ENCODE measurements around the gene TOMM40L. TPM values are rescaled to one million over a fixed set of nuclear protein-coding genes. Genes with fewer than 3 reads are reported as not detected.
A peak's percentile ranks its signal among the peaks of the same experiment; 100 is the strongest.

The TOMM40L gene
- total RNA-seq, 4 donors from 2014 or later = 8.3 to 32.2 (median 24.9) TPM

DNA sequence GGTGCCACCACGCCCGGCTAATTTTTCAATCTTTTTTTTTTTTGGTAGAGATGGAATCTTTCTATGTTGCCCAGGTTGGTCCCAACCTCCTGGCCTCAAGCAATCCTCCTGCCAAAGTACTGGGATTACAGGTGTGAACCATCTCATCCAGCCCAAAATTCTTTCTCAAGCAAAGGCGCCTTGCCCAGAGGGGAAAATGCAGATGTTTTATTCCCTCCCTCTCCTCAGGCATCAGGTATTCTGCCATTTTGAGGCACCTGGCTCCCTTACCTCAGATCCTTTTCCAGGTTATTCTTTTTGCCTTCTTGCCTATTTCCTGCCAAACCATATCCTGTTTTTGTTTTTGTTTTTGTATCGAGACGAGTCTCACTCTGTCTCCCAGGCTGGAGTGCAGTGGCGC lies 37.5 kb upstream of the TOMM40L start:
- Histone ChIP-seq H3K4me1 (peaks cover 0 to 17% (median 4%) of the 10 kb centered on the region in 4 donors), H3K27ac (peak overlapping the region in 1 of 4 donors; percentile 17), H3K9me3 (no peaks in the 10 kb centered on the region), H3K27me3 (no peaks in the 10 kb centered on the region), H3K4me3 (no peak overlapping the region), H3K36me3 (no peaks in the 10 kb centered on the region)
- TF ChIP-seq, protein P1, sequence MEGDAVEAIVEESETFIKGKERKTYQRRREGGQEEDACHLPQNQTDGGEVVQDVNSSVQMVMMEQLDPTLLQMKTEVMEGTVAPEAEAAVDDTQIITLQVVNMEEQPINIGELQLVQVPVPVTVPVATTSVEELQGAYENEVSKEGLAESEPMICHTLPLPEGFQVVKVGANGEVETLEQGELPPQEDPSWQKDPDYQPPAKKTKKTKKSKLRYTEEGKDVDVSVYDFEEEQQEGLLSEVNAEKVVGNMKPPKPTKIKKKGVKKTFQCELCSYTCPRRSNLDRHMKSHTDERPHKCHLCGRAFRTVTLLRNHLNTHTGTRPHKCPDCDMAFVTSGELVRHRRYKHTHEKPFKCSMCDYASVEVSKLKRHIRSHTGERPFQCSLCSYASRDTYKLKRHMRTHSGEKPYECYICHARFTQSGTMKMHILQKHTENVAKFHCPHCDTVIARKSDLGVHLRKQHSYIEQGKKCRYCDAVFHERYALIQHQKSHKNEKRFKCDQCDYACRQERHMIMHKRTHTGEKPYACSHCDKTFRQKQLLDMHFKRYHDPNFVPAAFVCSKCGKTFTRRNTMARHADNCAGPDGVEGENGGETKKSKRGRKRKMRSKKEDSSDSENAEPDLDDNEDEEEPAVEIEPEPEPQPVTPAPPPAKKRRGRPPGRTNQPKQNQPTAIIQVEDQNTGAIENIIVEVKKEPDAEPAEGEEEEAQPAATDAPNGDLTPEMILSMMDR (IDR thresholded peaks at IDR 0.05) = no peak
- TF ChIP-seq POLR2A (IDR thresholded peaks at IDR 0.05) = no peak
- DNase-seq = no peak

DNA sequence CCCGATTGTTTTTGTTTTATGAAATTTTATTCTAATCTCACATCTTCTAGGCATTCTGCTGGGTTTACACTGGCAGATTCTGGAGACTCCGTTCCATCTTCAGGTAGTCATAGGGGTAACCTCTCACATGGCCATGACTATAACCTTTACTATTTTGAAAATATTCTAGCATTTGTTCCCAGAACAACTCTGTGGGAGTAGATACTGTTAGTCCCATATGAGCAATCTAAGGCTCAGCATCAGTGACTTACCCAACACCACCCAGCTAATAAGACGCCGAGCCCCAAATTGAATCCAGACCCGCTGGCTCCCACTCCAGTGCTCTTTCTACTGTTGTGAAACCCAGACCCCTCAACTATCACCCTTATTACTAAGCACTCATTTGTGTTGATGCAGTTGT lies 36.8 kb upstream of the TOMM40L start:
- TF ChIP-seq, protein P1 (IDR thresholded peaks at IDR 0.05) = no peak
- TF ChIP-seq POLR2A (IDR thresholded peaks at IDR 0.05) = no peak
- Histone ChIP-seq H3K4me1 (peaks cover 0 to 17% (median 7%) of the 10 kb centered on the region in 4 donors), H3K36me3 (no peaks in the 10 kb centered on the region), H3K27me3 (no peaks in the 10 kb centered on the region), H3K27ac (no peak overlapping the region), H3K4me3 (no peak overlapping the region), H3K9me3 (no peaks in the 10 kb centered on the region)
- DNase-seq = no peak

DNA sequence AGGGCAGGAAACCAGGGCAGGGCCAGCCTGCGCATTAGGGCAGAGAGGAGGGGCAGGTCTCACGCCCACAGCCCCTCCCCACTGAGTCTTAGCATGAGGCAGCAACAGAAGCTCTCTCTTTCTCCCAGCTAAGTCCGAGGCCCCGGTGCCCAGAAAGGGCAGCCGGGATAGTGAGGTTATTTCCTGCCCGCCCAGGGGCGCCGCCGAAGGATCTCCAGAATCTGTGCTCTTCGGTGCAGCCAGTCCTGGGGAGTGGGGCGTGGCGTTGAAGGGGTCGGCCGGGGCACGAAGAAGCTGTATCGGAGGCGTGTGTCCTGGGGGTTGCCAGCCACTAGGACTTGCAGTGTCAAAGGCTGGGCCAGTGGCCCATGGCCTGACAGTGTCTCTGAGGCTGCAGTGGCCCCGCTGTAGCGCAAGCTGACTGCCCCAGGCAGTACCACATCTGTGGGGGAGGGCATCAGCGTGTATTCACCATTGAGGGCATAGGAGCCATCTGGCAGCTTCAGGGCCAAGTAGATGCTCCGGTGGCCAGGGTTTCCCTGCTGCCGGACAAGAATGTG lies 34.8 kb upstream of the TOMM40L start:
- Histone ChIP-seq H3K36me3 (no peaks in the 10 kb centered on the region), H3K9me3 (no peaks in the 10 kb centered on the region), H3K4me1 (peaks cover 0 to 19% (median 7%) of the 10 kb centered on the region in 4 donors), H3K4me3 (no peak overlapping the region), H3K27ac (no peak overlapping the region), H3K27me3 (no peaks in the 10 kb centered on the region)
- TF ChIP-seq, protein P1 (IDR thresholded peaks at IDR 0.05) = no peak
- no peak for TF ChIP-seq POLR2A (IDR thresholded peaks at IDR 0.05)
- no peak for DNase-seq

DNA sequence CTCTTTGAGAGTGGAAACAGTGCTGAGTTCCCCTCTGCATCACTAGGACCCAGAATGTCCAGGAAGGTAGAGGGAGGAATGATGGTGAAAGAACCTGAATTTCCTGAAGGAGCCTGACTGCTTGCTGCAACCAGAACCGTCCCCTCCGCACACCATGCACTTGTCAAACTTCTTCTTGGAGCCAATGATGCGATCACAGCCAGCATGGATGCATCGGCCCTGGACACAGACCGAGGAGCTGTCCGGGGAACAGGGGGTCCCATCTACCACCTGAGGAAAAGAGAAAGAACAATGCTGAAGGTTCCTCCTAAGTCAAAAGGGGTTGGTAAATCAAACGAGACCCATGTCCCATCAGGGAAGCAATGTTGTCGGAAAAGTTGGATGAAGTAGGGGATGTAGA lies 33.9 kb upstream of the TOMM40L start:
- H3K27ac ChIP-seq = no peak overlapping the region
- no peaks in the 10 kb centered on the region for H3K36me3 ChIP-seq
- H3K27me3 ChIP-seq = no peaks in the 10 kb centered on the region
- DNase-seq = no peak
- no peaks in the 10 kb centered on the region for H3K9me3 ChIP-seq
- no peak overlapping the region for H3K4me3 ChIP-seq
- peaks cover 0 to 12% (median 7%) of the 10 kb centered on the region in 4 donors for H3K4me1 ChIP-seq
- TF ChIP-seq POLR2A (IDR thresholded peaks at IDR 0.05) = no peak
- TF ChIP-seq, protein P1 (IDR thresholded peaks at IDR 0.05) = no peak

DNA sequence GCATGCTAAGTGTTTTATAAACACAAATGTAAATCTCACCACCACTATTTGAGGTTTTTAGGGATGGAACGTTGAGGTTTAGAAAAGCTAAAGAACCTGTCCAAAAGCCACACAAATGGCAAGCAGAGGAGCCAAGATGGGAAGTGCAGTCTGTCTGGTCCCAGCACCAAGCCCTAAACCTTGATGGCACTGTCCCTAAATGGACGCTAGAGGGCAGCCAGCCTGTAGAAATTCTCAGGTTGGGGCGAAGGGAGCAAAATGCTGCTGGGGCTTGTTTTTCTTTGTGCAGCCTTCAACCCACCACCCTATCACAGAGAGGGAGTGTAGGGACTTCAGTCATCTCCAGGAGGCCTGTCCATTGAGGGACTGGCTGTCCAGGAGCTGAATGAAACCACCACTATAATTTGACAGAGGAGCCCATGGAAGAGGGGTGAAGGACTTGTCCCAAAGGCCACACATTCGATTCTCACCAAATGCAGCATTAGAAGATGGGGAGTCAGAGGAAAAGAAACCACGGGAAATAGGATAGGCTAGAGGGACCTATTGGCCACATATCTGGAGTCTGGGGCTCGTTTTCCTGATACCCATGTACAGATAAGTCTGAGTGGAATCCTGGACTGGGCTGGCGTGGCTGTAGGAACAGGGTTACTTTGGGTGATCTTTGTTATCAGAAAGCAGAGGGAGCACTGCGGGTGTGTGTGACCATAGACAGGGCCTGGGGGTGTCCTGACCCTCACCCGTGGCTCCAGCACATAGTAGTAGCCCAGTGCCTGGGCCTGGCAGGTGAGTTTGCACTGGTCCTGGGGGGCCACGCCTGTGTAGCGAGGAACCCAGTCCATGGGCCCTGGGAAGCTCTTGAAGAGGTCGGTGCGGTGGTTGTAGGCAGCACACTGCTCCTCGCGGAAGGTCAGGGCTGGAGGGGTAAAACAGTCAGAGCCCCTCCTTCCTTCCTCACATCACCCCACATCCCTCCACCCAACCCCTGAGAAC lies 33.1 kb upstream of the TOMM40L start:
- DNase-seq = peak in 2 of 3 donors; percentile 63 to 88
- Histone ChIP-seq H3K27me3 (no peaks in the 10 kb centered on the region), H3K36me3 (no peaks in the 10 kb centered on the region), H3K4me1 (peaks cover 0 to 12% (median 7%) of the 10 kb centered on the region in 4 donors), H3K27ac (peak overlapping the region in 1 of 4 donors; percentile 12), H3K4me3 (no peak overlapping the region), H3K9me3 (no peaks in the 10 kb centered on the region)
- no peak for TF ChIP-seq POLR2A (IDR thresholded peaks at IDR 0.05)
- TF ChIP-seq, protein P1 (IDR thresholded peaks at IDR 0.05) = peak; percentile 80 to 90 (median 84)
